Heart left ventricle (tissue), 16 donors: Measurements from ENCODE around the gene FMNL3. TPM values are rescaled to one million over a fixed set of nuclear protein-coding genes. Genes with fewer than 3 reads are reported as not detected.
"Not testable (repeated sequence)": the region's sequence is repeated elsewhere in the genome, so short reads cannot be mapped to it uniquely, and the experiment has no call there.

Experiments used
- ATAC-seq, 4 donors: fragments of 200-7000 bp; cut with Tn5 transposase; one replicate each; pipeline ENCODE4 v1.9.1; 2020 to 2022; ENCODE audit warnings: moderate library complexity in 4 of 4, mild to moderate bottlenecking in 3 of 4, moderate number of reproducible peaks in 1 of 4
- DNase-seq, 5 donors: peaks; one replicate each; pipeline ENCODE4 v3.0.0-alpha.2; 2020
- H3K27ac ChIP-seq, 12 donors: fragments of 200-600 bp; sonication (generic) in 4 of 12; one replicate each; pipeline versions ENCODE4 v1.5.0 to v1.8.0; 2016 to 2022; ENCODE audit warnings: mild to moderate bottlenecking in 2 of 12
- H3K27me3 ChIP-seq, 9 donors: fragments of 200-600 bp; sonication (generic) in 2 of 9; one replicate each; pipeline versions ENCODE4 v1.5.1 to v1.8.0; 2016 to 2022; ENCODE audit warnings: mild to moderate bottlenecking in 3 of 9
- H3K36me3 ChIP-seq, 9 donors: fragments of 200-600 bp; sonication (generic) in 2 of 9; one replicate each; pipeline versions ENCODE4 v1.5.0 to v1.8.0; 2018 to 2022; ENCODE audit warnings: mild to moderate bottlenecking in 2 of 9
- H3K4me1 ChIP-seq, 12 donors: fragments of 200-600 bp; sonication (generic) in 4 of 12; one replicate each; pipeline versions ENCODE4 v1.5.0 to v1.8.0; 2016 to 2022; ENCODE audit warnings: mild to moderate bottlenecking in 3 of 12
- H3K4me3 ChIP-seq, 12 donors: fragments of 200-600 bp; sonication (generic) in 4 of 12; one replicate each; pipeline versions ENCODE4 v1.5.0 to v1.8.0; 2017 to 2022; ENCODE audit warnings: mild to moderate bottlenecking in 9 of 12, moderate library complexity in 4 of 12
- H3K9me3 ChIP-seq, 12 donors: fragments of 200-600 bp; sonication (generic) in 4 of 12; one replicate each; pipeline versions ENCODE4 v1.5.0 to v1.8.0; 2016 to 2022; ENCODE audit warnings: mild to moderate bottlenecking in 1 of 12
- POLR2A ChIP-seq, 2 donors: fragments of 450-650 bp; IDR thresholded peaks; one replicate each; pipeline ENCODE4 v1.6.1; 2017; ENCODE audit warnings: antibody characterized with exemption in 2 of 2, mild to moderate bottlenecking in 2 of 2, moderate library complexity in 2 of 2
- WGBS, 4 donors: extraction: QIAGEN DNeasy Blood & Tissue Kit in 2 of 4; methylation state at CpG; one replicate each; pipeline versions ENCODE4 v1.1.5 to v1.1.7; 2013 to 2018; 5-methylcytosine and 5-hydroxymethylcytosine counted together
- intact Hi-C, 10 donors: fragments of 100-400 bp; cut with DNase I; formaldehyde crosslinking; loops; one replicate each; pipeline versions ENCODE4 v1.11.1 to v1.14.2; 2022
- polyA plus RNA-seq, 2 donors: library from polyadenylated mRNA; stranded (reverse); fragments of 200-250 nt; gene quantifications; one replicate each; pipeline ENCODE4 v1.2.3, GENCODE V29; 2013
- total RNA-seq, 9 donors: library from RNA; depleted of rRNA in 2 of 9; stranded (reverse); fragments of >200 nt in 2 of 9; fragmentation: NEBNext Ultra II Directional in 3 of 9; extraction: Animal tissue kit (Norgen Biotek cat#: 25700) in 3 of 9; gene quantifications; one replicate each; pipeline versions ENCODE4 v1.1.0 to v1.2.4, GENCODE V29; 2016 to 2023
- TF ChIP-seq, protein P1 (sequence below), 12 donors: fragments of 200-600 bp; sonication (generic) in 4 of 12; IDR thresholded peaks; one replicate each; pipeline versions ENCODE4 v1.5.0 to v1.8.0; 2018 to 2022; ENCODE audit warnings: antibody characterized with exemption in 12 of 12, mild to moderate bottlenecking in 5 of 12
- donor health status: ischemic (EF 13 %, LVEDD 7.1; RV severe dilation, severe dysfunction).
- donor health status: healthy with polysubstance abuse.
- donor health status: DM: no; HTN: yes; CAD: no.
- donor health status: DM: no; HTN: no; CAD: no.
- donor health status: ischemic (EF 25% LVEDD 6.9; RV normal size, moderate dysfunction).
- donor health status: ischemic (EF 25% LVEDD 5.7; RV mildly dilated, moderate dysfunction).
- donor health status: healthy.
- donor health status: DM: yes; HTN: yes; CAD: no.
- donor health status: ischemic (EF 35%, LVEDD 5.7; RV mildly dilated, moderate dysfunction).
- donor health status: nonischemic (EF 11% LVEDD 7.7; RV severe dilation, severe dysfunction).
- donor health status: DM: yes; HTN: yes; CAD: no.
- donor health status: PGD.
- donor health status: ischemic (EF 29% LVEDD 5.4; RV normal size, mild dysfunction).
- donor health status: nonischemic (EF 23%, LVEDD 6.1; RV moderate dilation, normal function).

The FMNL3 gene
- total and polyA plus RNA-seq, 11 donors: 5.9 to 33.9 (median 13.0) TPM

DNA sequence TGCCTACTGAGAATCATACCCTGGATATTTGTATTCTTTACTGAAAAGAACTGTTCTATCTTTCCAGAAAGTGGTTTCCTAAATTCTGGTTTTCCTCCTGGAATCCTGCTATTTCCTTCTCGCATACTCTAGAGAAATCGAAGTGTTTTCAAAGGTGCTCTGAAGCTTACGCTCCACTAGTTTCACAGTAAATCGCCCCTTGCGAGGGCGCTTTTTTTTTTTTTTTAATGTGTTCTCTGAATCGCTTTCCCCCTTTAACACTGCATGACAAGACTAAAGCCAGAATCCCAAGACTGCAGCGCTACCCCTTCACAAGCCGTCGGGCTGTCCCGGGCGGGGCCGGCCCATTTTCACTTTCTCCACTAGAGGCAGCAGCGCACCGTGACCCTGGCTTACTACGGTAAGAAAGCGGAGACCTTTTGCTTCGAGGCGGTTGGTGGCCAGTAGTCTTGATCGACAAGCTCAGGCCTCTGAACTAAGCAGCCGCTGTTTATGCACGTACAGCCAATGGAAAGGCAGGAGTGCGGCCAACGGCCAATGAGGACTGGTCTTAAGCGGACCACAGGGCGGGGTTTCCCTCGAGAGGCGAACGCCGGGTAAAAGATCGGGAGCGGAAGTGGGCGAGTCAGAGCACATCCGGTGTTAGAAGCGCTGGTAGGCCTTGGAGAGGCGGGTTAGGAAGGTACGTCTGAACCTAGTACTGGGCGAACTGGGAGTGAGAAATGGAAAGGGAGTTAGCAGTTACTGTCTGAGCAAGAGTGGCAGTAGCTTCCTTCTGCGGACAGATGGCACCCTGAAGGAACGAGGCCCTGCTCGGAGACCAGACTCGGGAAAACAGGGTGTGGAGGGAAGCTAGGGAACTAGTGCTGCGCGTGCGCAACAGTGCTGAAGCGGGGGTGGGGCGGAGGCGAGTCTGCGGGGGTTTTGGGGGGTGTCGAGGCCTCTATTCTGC lies 34.0 kb upstream of the FMNL3 start, which contains the start of gene TMBIM6:
Gene TMBIM6 (plus strand): TSS at position 628 of the 952 bp plus-strand sequence. CDS start 10,937 bp downstream, outside the sequence.
- intact Hi-C loops: loop anchor here in 1 of 10 donors (2.0 to 5.0 kb wide), 2 partner anchors 22 to 36 kb away; no protein-coding TSS in a partner anchor
- 4 to 6% (median 4%) methylated on average over 42 to 50 of the region's 50 CpGs for WGBS, 4 donors
- TF ChIP-seq POLR2A (IDR thresholded peaks at IDR 0.05): peak; percentile 64 to 92
- TF ChIP-seq, protein P1, sequence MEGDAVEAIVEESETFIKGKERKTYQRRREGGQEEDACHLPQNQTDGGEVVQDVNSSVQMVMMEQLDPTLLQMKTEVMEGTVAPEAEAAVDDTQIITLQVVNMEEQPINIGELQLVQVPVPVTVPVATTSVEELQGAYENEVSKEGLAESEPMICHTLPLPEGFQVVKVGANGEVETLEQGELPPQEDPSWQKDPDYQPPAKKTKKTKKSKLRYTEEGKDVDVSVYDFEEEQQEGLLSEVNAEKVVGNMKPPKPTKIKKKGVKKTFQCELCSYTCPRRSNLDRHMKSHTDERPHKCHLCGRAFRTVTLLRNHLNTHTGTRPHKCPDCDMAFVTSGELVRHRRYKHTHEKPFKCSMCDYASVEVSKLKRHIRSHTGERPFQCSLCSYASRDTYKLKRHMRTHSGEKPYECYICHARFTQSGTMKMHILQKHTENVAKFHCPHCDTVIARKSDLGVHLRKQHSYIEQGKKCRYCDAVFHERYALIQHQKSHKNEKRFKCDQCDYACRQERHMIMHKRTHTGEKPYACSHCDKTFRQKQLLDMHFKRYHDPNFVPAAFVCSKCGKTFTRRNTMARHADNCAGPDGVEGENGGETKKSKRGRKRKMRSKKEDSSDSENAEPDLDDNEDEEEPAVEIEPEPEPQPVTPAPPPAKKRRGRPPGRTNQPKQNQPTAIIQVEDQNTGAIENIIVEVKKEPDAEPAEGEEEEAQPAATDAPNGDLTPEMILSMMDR (IDR thresholded peaks at IDR 0.05): peak; percentile 89 to 99 (median 96)
- H3K4me3 ChIP-seq: peak within 1 kb of the TSS; percentile 50 to 90 (median 78)
- peak within 1 kb of the TSS; percentile 92 to 99 (median 97) for H3K27ac ChIP-seq
- no peaks in the 10 kb centered on the region for H3K27me3 ChIP-seq
- peaks cover 0 to 20% (median 0%) of the 10 kb centered on the region in 9 donors for H3K36me3 ChIP-seq
- ATAC-seq (peak; percentile 96 to 99 (median 98)), DNase-seq (peak; percentile 99 to 100 (median 100))
- H3K9me3 ChIP-seq: no peaks in the 10 kb centered on the region
- H3K4me1 ChIP-seq: peaks cover 20 to 47% (median 37%) of the 10 kb centered on the region in 12 donors

DNA sequence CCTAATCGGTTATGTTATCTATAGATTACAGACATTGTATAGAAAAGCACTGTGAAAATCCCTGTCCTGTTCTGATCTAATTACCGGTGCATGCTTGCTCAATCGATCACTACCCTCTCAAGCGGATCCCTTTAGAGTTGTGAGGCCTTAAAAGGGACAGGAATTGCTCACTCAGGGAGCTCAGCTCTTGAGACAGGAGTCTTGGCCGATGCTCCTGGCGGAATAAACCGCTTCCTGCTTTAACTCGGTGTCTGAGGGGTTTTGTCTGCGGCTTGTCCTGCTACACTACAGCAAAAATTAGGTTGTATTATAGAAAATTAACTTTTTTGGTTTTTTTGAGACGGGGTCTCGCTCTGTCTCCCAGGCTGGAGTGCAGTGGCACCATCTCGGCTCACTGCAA lies 33.1 kb upstream of the FMNL3 start:
- H3K4me1 ChIP-seq: peaks cover 20 to 38% (median 31%) of the 10 kb centered on the region in 12 donors
- not testable (repeated sequence) for H3K27me3 ChIP-seq, H3K4me3 ChIP-seq, H3K9me3 ChIP-seq, DNase-seq, ATAC-seq
- intact Hi-C loops: loop anchor here in 1 of 10 donors (2.0 to 5.0 kb wide), 2 partner anchors 23 to 37 kb away; no protein-coding TSS in a partner anchor
- WGBS, 4 donors: 91 to 96% (median 94%) methylated on average over 12 of the region's 12 CpGs
- H3K36me3 ChIP-seq: peaks cover 0 to 20% (median 0%) of the 10 kb centered on the region in 9 donors
- H3K27ac ChIP-seq: peak overlapping the region in 1 of 12 donors; percentile 96

DNA sequence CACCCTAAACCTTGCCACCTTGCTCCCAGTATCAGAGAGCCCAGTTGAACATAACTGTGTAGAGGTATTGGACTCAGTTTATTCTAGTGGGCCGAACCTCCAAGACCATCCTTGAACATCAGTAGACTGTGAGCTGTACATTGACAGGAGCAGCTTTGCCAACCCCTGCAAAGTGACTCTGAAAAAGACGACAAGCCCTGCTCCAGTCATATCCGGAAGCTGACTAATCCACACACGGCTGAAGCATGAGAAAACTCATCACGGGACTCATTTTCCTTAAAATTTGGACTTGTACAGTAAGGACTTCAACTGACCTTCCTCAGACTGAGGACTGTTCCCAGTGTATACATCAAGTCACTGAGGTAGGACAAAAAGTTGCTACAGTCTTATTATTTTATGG lies 31.5 kb upstream of the FMNL3 start:
- H3K27ac ChIP-seq, H3K9me3 ChIP-seq, H3K4me3 ChIP-seq, intact Hi-C loops, ATAC-seq, H3K27me3 ChIP-seq, H3K36me3 ChIP-seq, DNase-seq: not testable (repeated sequence)
- WGBS, 4 donors: 73 to 89% (median 84%) methylated on average over 5 of the region's 5 CpGs
- H3K4me1 ChIP-seq: peaks cover 9 to 22% (median 16%) of the 10 kb centered on the region in 12 donors

DNA sequence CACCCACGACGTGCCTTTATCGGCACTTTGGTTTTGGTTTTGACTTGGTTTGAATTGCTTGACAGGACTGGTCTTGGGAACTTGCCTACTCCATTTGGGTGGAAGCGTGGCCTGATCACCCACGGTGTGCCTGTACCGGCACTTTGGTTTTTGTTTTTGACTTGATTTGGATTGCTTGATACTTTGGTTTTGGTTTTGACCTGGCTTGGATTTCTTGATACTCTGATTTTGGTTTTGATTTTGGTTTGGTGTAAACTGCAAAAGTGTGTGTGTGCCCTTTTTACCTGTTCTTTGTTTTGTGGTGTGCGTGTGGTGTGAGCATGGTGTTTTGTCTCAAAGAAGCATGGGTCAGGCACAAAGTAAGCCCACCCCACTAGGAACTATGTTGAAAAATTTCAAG lies 27.7 kb upstream of the FMNL3 start:
- H3K36me3 ChIP-seq, H3K27me3 ChIP-seq, intact Hi-C loops, H3K4me3 ChIP-seq, H3K27ac ChIP-seq, H3K4me1 ChIP-seq, DNase-seq, ATAC-seq, H3K9me3 ChIP-seq: not testable (repeated sequence)
- 93 to 95% (median 94%) methylated on average over 7 of the region's 7 CpGs for WGBS, 4 donors

DNA sequence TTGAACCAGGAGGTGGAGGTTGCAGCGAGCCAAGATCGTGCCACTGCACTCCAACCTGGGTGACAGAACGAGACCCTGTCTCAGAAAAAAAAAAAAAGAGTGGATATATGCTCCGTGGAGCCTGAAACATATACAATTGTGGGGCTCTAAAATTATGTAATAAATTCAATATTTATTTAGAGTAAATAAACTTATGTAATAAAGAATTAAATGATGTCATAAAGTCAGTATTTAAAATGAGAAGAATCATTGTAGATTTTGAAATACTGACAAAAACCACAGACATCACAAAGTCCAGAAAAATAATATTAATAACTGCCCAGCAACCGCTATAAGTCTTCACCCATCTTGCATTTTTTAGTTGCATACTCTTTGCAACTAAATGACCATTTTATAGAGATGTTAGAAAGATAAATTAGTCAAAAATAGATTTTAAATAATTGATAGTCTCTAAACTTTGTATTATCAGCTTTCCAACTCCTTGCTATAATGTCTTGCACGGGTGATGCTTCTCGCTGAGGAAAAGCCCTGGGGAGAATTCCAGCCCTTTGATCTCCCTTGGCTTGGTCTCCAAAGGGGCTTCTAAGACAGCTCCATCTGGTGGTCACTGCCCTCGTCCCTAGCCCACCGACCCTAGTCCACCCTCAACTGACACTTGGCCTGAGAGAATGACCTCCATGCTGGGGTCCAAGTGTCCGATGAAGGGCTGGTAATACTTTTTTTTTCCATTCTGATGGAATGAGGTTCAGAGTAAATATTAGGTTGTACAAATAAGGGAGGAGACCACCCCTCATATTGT lies 26.2 kb upstream of the FMNL3 start:
- 72 to 77% (median 75%) methylated on average over 10 of the region's 10 CpGs for WGBS, 4 donors
- Histone ChIP-seq H3K27ac (no peak overlapping the region), H3K4me3 (no peak overlapping the region), H3K9me3 (no peaks in the 10 kb centered on the region), H3K4me1 (no peaks in the 10 kb centered on the region), H3K36me3 (no peaks in the 10 kb centered on the region), H3K27me3 (no peaks in the 10 kb centered on the region)
- DNase-seq (no peak), ATAC-seq (no peak)
- TF ChIP-seq, protein P1 (IDR thresholded peaks at IDR 0.05): no peak
- TF ChIP-seq POLR2A (IDR thresholded peaks at IDR 0.05): no peak
- intact Hi-C loops: no loop called here
